Mucosa of gallbladder (tissue), 1 donor: Measurements from ENCODE around the gene MYO18A. TPM values are rescaled to one million over a fixed set of nuclear protein-coding genes. Genes with fewer than 3 reads are reported as not detected.

Experiments used
- DNase-seq: peaks from one replicate; pipeline ENCODE4 v3.0.0-alpha.2; 2020; ENCODE audit warnings: low spot score
- total RNA-seq: library from RNA; stranded (reverse); gene quantifications from one replicate; pipeline ENCODE4 v1.2.1, GENCODE V29; 2021
- donor health status: DM: no; HTN: no; CAD: no.

The MYO18A gene
- total RNA-seq, 1 donor from 2014 or later = 198 TPM

DNA sequence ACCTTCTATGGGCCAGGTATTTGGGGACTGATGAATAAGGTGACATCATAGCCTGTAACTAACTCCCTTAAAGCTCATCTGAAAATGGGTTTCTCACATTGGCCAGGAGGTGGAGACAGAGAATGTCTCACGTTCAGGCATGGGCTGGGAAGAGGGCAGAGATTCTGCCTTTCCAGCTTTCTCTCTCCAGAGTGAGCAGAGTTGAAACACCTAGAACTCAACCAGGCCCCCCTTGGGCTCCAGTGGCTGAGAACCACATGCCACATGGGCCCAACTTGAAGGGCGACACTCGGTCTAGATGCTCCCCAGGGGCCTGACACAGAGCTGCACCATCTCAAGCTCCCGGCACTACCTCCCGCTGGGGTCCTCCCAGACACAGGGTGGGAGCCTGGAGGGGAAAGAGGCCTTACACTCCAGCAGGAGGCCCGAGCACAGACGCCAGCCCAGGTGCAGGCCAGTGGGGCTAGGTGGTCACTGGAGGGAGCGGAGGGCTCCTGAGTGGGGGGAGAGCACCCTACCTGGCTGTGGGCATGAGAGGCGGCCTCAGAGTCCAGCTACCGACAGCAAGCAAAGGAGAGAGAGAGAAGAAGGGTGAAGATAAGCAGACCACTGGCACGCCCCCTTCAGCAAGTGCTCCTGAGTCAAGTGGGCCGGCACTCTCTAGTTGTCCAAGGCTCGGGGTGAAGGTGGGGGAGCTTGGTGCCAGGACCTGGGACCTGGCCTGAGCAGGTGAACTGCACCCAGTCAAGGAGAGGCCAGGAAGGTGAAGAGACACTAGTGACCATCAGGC, 55.9 kb downstream of the MYO18A start:
- DNase-seq = peak; percentile 65

DNA sequence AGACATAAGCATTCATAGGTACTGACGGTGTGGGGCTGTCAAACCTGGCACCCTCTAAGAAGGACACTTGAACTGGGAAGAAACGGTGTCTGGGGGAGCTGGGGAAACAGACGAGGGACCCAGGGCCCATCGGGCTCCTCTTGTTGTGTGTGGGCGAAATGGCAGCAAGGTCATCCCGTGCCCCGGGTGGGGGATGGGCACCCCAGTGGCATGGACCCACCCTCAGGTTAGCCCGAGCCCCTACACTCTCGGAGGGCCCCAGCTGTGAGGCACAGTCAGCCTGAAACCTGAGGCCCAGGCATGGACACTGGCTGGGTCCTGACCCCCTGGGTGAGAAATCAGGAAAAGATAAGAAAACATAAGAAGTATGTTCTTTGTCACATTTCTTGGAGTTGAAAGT, 57.1 kb downstream of the MYO18A start:
- DNase-seq = no peak

DNA sequence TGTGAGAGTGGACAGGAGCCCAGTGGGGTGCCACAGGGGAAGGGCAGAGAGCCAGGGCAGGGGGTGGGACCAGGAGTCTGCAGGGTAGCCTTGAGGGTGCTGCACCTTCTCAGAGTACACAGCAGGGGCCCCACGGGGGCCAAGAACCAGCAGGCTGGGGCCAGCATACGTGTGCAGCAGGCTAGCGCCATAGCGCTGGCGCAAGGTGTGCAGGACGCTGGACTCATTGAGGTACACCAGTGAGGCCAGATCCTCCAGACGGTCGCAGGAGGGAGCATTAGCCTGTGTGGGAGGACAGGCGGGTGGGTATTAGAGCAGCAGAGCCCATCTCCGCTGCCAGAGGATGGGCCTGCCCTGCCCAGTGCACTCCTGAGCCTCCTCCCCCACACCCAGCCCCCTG, 58.8 kb downstream of the MYO18A start:
- no peak for DNase-seq

DNA sequence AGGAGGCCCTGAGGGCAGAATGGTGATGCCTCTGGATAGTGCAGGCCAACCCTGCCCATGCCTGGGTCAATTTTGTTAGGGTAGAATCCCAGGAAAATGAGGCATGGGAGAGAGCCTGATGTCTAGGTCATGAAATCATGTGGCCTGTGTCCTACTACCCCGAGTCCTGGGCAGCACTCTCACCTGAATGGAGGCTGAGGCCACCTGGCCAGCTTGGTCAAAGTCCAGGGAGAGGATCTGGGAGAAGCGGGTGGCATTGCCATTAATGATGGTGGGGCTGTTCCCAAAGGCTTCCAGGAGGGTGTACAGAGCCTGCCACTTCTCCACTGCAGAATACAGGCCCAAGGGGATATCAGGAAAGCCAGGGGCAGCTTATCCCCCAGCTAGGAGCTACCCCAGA, 59.8 kb downstream of the MYO18A start:
- no peak for DNase-seq

DNA sequence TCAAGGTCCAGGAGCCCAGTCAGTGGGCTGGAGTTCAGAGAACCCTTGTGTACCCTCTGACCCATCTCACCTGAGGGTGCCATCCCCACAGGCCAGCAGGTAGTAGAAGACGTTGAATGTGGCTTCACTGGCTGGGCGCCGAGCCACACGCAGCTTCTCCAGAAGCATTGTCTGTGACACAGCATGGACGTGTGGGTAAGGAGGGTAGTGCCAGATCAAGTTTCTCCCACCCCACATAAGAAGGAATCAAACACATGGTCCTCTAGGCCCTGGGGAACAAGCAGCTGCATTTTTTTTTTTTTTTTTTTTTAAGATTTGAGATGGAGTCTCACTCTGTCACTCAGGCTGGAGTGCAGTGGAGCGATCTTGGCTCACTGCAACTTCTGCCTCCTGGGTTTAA, 60.9 kb downstream of the MYO18A start:
- DNase-seq = no peak

DNA sequence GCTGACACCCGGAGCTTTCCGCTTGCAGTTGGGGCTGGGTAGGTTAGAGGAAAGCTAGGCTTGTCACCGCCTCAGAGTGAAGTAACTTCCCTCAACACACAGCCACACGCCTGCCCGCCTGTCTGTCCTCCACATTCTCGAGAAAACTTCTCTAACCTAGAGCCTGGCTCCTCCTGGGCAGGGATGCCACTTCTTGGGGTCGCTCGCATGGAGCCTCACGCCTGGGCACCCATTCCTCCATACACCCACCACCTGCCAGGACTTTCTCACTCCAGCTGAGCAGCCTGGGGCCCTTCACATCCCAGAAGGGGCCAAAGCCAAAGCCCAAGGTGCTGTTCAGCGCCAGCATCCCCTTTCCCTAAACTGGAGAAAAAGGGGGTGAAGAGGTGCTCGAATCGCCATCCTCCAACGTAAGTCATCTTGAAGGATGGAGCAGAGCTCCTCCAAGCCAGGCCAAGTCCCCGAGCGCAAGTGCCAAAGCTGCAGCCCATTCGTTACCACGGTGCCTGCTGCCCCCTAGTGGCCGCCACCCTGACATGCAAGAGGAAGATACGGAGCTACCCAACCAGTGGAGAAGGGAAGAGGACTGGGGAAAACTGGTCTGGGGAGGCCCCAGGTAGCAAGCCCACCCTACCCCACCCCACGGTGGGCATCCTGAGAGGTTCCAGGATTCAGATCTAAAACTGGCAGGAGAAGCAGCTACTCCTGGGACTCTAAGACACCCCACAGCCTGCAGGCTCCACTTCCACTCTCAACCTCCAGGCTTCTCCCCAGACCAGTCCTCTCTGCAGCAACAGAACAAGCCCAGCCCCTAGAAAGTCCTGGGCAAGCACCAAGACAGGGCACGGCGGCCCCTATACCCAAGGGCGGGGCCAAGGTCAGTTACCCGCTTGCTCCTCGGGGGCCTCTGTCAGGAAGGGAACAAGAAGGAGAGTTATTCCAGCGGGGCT, 63.1 kb downstream of the MYO18A start:
- peak; percentile 70 for DNase-seq

DNA sequence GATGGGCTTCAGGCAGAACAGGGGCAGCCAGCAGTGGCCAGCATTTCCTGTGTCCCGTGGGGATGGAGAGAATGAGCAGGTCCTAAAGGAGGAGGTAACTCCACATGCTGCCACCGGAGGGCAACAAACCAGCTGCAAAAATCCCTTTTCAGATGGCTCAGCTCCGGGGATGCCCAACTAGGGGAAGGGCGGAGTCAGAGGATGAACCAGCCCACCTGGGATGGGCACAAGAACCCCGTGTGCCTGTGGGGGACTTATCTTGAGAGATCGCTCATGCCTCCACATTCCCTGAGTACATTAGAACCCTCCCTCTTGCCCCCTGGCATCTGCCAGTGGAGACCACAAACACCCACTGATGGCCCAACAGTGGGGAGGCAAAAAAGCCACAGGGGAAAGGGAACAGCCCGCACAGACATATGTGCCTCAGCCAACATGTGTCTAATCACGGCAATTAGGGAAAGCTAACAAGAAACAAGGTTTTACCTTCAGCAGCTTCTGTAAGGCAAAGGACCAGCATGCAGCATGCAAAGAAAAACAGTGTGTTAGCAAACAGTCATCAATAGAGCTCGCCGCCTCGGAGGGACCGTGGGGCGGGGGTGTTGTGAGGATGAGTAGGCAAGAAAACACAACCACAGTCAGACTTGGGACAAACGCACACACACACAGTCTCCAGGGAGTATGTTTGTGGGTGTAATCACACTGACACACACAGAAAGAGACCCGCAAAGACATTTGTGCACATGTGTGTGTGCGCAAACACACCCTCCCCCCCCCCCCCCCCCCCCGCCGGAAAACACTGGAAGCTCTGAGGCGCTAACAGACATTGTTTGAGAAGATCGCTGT, 64.0 kb downstream of the MYO18A start:
- DNase-seq = no peak

DNA sequence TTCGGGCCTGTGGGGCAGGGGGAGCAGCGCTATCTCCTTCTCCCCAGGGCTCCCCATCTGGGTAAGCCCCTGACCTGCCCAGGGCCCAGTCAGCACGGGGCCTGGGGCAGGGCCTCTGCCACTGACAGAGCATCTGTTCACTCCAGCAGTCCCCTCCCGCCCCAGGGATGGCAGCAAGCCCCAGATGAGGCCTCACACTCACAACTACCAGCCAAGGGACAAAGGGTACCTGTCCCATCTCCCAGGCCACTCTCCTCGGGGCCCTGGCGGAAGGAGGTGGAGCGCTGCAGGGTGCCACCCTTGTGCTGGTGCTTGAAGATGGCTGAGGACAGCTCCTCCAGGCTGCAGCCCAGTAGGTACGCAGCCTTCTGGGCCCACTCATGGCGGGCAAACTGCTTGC, 64.8 kb downstream of the MYO18A start:
- DNase-seq = no peak

DNA sequence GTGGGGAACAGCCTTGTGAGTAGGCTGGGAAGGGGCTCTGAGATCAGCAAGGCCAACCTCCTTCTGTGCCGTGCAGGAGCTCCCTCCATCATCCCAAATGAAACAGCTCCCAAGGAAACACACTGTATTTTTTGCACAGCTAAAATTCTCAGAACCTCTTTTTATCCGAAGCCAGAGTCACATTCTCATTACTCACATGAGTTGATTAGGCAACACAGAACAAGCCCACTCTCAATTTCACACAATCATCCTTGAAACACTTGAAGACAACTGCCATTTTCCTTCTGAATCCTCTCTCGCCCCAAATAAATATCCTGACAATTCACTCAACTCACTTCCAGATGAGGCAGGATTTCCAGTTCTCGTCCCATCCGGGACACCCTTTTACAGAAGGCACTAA, 66.1 kb downstream of the MYO18A start:
- DNase-seq = no peak

DNA sequence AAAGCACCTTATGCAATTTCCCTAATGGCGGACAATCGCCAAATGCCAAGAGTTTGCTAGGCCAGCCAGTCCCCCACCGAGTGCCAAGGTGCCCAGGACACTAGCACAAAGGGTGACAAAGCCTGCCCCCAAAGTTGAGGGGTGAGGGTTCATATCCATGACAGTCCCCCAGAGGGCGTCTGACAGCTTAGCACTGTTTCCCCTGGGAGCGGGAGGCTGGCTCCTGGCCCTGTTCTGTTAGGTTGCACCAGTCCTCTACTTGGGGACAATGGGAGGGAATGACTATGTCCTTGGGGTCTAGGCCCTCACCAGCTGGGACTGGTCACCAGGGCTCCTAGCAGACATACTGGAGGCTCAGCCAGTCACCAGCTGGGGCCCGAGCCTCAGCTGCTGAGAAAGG, 66.9 kb downstream of the MYO18A start:
- no peak for DNase-seq

DNA sequence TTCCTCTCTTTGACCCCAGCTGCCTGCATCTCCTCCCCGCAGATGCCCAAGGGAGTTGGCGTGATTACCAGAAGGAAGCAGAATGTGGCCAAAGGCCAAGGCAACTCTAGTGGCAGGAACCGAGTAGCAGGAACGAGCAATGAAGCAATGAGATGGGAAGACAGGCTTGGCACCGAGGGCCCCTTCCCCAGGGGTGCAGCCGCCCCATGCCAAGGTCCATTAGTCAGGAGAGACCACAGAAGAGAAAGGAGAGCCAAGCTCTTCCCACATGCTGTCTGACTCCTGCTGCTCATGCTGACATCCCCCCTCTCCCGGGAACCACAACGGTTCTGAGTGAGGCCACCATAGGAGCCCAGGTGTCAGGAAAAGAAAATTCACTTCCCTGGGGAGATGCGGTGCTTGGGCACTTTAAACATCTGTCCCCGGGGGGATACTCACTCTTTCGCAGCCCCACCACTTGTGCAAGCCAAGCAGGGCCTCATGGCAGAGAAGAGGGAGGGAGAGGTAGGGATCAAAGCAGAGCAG, 67.4 kb downstream of the MYO18A start:
- peak; percentile 63 for DNase-seq

DNA sequence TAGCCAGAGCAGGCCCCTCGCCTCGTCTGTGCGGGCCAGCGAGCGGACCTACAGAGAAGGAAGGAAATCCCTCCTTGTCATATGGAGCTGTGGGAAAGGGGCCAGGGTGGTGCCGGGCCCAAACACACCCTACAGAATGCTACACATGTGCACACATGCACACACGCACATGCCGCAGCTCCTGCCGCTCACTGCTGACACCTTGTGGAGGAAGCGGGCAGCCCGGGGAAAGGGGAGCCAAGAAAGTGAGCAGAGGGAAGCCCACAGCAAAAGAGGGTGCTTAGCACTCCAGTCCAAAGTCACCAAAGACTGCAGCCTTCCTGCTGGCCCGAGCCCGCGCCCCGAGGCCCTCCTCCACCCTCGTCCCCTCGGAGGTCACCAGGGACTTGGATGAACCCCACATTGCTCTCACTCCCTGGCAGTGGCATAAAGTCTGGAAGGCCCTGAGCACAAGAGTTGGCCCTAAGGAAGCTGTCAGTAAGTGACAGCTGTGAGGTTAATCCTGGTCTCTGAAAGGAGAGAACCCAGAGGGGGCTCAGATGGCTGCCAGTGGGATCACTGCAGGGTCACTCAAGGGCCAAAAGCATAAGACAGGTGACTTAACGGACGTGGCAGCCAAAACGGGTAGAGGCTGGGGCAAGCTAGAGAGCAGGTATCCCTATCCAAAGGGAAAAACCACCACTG, 68.2 kb downstream of the MYO18A start:
- peak; percentile 68 for DNase-seq

DNA sequence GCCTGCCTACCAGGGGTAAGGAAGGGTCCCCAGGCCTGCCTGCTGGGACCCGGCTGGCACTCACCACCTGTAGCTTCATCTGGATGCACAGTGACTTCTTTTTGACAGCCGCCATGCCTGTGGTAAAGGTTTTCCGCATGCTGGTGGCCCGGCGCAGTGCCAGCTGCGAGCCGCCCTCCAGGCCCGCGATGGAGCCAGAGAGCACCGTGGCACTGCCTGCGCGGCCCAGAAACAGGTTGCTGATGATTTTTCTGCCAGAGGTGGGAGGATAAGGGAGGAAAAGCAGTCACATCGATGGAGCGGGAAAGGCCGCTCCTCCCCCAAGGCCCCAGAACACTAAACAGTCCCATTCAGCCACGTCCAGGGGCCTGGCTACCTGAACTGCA, 69.8 kb downstream of the MYO18A start:
- DNase-seq = no peak

DNA sequence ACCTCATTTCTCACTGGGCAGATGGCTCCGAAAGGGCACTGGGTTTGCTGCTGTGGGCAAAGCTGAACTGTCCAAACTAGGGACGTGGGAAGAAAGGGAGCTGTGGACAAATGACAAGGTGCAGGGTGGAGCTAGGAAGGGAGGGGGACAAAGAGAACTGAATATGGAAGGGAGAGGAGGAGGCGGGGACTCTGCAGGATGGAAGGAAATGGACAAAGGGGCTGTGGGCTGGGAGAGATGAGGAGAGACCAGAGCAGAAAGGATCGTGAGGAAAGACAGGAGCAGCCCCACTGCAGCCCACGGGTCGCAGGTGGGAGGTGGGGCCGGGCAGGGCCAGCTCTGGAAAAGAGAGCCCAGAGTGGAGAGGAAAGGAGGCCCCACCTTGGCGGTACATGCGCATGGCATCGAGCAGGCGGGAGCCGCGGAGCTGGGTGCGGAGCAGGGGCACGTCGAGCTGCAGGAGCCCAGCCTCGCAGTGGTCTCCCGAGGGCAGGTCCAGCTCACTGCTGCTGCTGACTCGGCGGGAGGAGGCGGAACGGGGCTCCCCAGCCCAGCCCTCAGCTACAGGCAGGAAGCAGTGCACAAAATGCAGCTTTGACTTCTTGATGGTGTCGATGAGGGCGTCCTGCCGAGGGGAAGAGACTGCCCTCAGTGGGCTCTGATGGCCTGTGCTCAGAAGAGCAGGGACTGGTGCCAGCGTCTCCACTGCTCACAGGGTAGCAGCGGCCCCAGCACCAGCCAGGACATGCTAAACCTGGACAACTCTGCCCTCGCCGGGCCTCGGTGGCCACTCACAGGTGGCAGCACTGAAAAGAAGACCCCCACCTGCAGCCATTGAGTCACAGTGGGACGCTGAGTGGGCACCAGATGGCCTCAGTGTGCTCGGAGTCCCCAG, 70.5 kb downstream of the MYO18A start:
- DNase-seq = no peak

DNA sequence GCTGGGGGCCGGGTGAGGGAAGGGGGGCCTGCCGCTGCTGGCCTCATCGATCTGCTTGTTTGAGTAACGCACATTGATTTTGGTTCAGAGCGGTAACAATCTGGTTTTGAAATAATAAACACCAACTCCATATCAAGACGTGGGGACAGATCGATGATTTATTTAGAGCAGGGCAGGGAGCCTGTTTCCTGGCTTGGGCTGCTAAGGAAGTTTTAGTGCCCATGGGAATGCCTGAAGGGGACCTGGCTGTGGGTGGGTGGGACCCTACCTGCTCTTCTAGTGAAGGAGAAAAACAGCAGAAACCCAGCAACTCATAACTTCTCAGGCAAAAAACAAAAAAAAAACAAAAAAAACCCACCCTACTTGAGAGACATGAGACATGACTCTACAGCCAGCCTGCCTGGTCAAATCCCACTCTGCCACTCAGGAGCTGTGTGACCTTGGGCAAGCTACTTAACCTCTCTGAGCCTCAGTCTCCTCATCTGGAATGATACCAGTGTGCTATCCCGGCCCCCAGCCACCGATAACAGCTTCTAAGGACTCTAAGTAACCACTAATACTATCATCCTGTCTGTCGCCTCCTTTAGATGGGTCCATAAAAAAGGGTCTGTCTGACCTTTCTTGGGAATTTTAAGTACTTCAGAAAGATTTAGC, 71.2 kb downstream of the MYO18A start:
- no peak for DNase-seq

DNA sequence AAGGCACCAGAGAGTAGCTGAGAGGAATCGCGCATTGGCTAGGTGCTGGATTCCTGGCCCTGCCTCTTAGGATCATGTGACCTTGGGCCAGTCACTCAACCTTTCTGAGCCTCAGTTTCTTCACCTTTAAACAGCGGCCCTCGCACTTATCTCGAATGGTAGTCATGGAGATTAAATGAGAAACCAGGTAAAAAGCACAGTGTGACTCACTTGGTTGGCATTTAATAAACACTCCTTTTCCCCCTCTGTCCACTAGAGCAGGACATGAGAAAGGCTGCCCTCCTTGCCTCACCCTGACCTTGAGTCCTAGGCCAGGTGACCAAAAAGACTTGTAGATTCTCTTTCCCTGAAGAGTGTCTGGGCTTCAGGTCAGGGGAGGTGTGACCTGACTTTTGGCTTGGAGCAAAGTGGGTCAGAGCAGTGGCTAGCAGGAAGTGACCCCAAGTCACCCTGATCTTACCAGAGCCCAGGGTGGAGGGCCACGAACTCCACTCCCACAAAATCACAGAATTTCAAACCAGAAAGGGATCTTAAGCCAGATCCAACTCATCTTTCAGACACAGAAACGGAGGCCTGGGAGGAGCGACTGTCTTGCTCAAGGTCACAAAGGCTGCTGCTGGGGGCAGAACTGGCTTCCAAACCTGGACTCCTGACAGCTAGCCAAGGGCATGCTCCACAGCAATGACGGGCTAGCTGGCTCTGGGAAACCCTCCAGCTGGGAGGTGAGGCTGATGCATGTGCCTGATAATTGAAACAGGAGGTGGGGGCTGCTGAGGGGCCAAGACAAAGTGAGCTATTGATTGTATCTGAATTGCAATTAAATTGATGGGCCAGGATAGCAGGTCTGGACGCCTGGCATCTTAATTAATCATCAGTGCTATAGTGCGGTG, 72.0 kb downstream of the MYO18A start:
- peak; percentile 84 for DNase-seq

DNA sequence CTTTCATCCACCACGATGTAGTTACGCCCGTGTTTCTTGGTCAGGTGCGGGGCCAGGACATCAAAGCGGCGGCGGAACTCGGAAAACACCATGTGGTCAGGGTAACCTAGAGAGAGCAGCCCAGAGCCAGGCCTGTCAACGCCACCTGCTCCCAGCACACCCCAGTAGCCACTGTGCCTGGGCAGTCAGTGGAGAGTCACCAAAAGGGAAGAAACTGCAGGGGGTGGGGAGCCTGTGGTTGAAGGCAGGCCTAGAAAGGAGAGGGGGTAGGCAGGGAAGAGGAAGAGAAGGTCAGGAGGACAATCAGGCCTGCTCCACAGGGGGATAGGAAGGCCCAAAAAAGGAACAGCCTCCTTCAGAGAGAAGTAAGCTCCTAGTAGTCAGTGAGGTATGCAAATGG, 73.1 kb downstream of the MYO18A start:
- no peak for DNase-seq

DNA sequence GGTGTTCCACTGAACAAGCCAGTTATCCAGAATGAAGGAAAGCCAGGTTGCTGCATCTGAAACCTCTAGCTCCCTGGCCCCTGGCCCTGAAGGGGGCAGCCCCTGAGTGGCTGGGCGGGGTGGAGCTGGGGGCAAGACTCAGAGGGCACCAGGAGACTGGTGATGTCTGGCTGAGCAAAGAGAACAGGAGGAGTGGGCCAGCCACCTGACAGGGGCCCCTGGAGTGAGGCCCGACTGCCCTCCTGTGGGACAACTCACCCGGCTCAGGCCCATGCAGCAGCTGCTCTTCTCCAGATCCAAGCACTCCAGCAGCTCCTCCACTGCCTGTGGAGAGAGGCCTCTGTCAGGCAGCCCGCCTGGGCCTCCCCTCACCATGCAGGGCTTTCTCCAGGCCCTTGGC, 76.9 kb downstream of the MYO18A start:
- no peak for DNase-seq

DNA sequence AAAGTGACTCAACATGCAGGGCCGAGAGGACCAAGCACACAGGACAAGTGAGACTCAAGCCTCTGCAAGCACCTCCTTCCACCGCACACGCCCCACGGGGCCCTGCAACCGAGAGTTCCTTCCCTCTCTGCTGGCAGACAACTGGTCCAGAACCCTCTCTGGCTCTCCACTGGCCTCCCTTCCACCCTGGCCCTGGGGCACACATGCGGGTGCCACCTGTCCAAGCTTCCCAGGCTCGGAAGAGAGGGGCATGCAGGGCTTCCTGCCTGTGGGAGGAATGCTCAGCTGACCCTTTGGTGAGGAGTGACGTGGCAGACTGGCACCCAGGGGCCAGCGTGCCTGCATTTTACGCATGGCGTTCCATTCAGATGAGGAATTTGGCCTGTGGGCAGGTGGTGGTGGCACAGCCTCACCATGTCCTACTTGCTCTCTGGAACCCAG, 77.4 kb downstream of the MYO18A start:
- no peak for DNase-seq
